ENCODE results near the gene TBPL1.
"Not testable (repeated sequence)": the region's sequence is repeated elsewhere in the genome, so short reads cannot be mapped to it uniquely, and the experiment has no call there.

TBPL1 gene

GRCh38 chr6:133973109-133973971 is 20.3 kb downstream of the TBPL1 start:
- peak; percentile 43 for DNase-seq (ENCODE audit: low read depth)

GRCh38 chr6:133977983-133978895 is 25.2 kb downstream of the TBPL1 start:
- DNase-seq (ENCODE audit: low read depth), result peak; percentile 26

- no peak for DNase-seq (ENCODE audit: low read depth)
Observed at GRCh38 chr6:133978896-133979240, 25.8 kb downstream of the TBPL1 start.

GRCh38 chr6:133979269-133979963 is 26.4 kb downstream of the TBPL1 start:
- DNase-seq (ENCODE audit: low read depth), result not testable (repeated sequence)

GRCh38 chr6:133980168-133980567 is 27.1 kb downstream of the TBPL1 start:
- no peak for DNase-seq (ENCODE audit: low read depth)

- DNase-seq (ENCODE audit: low read depth), result no peak
Observed at GRCh38 chr6:133983099-133983939, 30.3 kb downstream of the TBPL1 start.

- DNase-seq (ENCODE audit: low read depth), result no peak
Observed at GRCh38 chr6:133985970-133986369, 32.9 kb downstream of the TBPL1 start.

- DNase-seq (ENCODE audit: low read depth), result no peak
Observed at GRCh38 chr6:133986942-133987341, 33.9 kb downstream of the TBPL1 start.

GRCh38 chr6:133989525-133989924 is 36.5 kb downstream of the TBPL1 start:
- DNase-seq (ENCODE audit: low read depth), result no peak

GRCh38 chr6:133990321-133990720 is 37.3 kb downstream of the TBPL1 start:
- DNase-seq (ENCODE audit: low read depth), result no peak

GRCh38 chr6:133991096-133991593 is 38.1 kb downstream of the TBPL1 start:
- DNase-seq (ENCODE audit: low read depth), result peak; percentile 55

- no peak for DNase-seq (ENCODE audit: low read depth)
Observed at GRCh38 chr6:133992992-133993680, 40.1 kb downstream of the TBPL1 start.

GRCh38 chr6:133995296-133995695 is 42.3 kb downstream of the TBPL1 start:
- no peak for DNase-seq (ENCODE audit: low read depth)

- DNase-seq (ENCODE audit: low read depth), result no peak
Observed at GRCh38 chr6:133995758-133996157, 42.7 kb downstream of the TBPL1 start.

- DNase-seq (ENCODE audit: low read depth), result no peak
Observed at GRCh38 chr6:133997267-133997666, 44.2 kb downstream of the TBPL1 start.

- no peak for DNase-seq (ENCODE audit: low read depth)
Observed at GRCh38 chr6:133999305-133999704, 46.3 kb downstream of the TBPL1 start.

GRCh38 chr6:134000443-134000842 is 47.4 kb downstream of the TBPL1 start:
- no peak for DNase-seq (ENCODE audit: low read depth)

GRCh38 chr6:134002821-134003220 is 49.8 kb downstream of the TBPL1 start:
- no peak for DNase-seq (ENCODE audit: low read depth)

- DNase-seq (ENCODE audit: low read depth), result no peak
Observed at GRCh38 chr6:134003542-134003951, 50.5 kb downstream of the TBPL1 start.

GRCh38 chr6:134004714-134005113 is 51.7 kb downstream of the TBPL1 start:
- no peak for DNase-seq (ENCODE audit: low read depth)

GRCh38 chr6:134005800-134006199 is 52.8 kb downstream of the TBPL1 start:
- DNase-seq (ENCODE audit: low read depth), result no peak

Measured in HS-27A (cell line).